Renal pelvis (tissue), 4 donors: ENCODE data around the gene FOXD1. TPM values are rescaled to one million over a fixed set of nuclear protein-coding genes. Genes with fewer than 3 reads are reported as not detected.
"Not testable (repeated sequence)": the region's sequence is repeated elsewhere in the genome, so short reads cannot be mapped to it uniquely, and the experiment has no call there.

Source experiments
- DNase-seq: peaks from one replicate; pipeline ENCODE4 v3.0.0-alpha.2; 2013
- polyA plus RNA-seq, 3 donors: library from polyadenylated mRNA; unstranded; fragments of 120-200 nt; gene quantifications; one replicate each; pipeline ENCODE4 v1.2.1, GENCODE V29; 2013; ENCODE audit not compliant: insufficient read length in 3 of 3

FOXD1 gene
- polyA plus RNA-seq, 3 donors = 7.1 to 16.3 (median 11.8) TPM

DNA sequence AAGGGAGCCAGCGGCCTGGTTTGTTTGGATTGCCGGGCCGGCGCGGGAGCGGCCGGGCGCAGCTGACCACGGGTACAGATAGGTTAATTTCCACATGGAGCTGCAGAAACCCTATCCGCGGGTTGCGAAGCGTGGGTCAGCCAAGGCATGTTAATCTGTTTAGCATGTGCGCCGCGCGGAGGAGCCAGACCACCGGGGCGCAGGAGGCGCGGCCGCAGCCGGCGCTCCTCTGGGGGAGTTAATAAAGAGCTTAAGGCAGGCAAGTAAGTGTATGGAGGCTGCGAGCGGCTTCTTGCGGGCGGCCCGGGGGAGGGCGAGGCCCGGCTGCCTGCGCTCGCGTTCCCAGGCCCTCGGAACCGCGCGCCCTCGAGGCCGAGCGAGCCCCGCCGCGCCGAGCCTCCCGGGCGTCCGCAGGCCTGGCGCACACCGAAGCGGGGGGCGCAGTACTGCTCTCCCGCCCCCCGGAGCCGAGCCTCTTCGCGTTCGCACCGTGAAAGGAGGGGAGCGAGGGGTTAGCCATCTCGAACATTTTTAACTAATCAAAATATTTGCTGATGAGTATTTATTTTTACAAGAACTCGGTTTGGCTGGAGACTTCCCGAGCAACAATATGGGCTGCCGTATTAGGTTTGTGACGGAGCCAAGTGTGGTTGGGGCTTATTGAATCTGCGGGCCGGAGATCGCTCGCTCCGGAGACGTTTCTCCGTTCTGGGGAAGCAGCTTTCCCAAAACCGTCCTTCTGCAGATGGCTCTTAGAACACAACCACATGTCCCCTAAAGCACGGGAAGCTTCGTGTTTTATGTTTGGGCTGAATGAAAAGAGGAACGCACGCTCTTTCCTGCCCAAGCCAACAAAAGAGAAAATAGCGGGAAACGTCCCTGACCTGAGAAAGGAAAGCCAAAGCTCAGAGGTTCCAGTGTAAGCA lies 28.8 kb downstream of the FOXD1 start:
- peak; percentile 88 for DNase-seq

DNA sequence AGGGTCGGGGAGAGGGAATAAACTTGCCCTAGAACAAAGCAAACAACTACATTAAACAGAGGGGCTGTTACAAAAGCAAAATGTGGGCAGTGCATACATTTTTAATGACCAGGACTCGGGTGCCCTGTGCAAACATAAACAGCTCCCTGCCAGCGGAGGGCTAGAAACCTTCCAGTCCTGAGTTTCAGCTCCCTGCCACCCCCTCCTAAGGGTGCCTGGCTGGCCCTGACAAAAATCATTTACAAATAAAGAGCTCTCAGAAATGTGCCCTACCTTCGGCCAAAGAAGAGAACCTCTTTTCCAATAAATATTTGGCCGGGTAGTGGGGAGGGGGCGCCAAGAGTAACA lies 29.5 kb downstream of the FOXD1 start:
- DNase-seq = no peak

DNA sequence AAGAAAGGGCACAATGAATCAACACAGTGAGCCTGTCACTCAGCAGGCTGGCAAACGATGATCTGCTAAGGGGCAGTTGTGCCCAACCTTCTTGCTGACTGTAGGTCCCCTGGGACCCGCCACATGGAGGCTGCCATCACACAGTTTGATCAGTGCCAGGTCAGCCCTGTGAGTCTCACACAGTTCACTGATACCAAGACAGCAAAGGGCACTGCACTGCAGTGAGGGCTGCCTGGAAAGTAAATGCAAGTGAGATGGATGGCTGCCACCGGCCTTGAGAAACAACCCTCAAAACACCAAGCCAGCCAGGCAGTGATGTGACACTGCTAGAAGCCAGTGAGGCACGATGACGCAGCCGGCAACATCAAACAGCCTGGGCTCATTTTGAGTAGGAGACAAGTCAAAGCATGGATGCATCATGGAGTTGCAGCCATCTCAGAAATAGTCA lies 30.3 kb downstream of the FOXD1 start:
- no peak for DNase-seq

- peak; percentile 76 for DNase-seq
Measured at GRCh38 chr5:73417303-73418034, 31.1 kb downstream of the FOXD1 start.

DNA sequence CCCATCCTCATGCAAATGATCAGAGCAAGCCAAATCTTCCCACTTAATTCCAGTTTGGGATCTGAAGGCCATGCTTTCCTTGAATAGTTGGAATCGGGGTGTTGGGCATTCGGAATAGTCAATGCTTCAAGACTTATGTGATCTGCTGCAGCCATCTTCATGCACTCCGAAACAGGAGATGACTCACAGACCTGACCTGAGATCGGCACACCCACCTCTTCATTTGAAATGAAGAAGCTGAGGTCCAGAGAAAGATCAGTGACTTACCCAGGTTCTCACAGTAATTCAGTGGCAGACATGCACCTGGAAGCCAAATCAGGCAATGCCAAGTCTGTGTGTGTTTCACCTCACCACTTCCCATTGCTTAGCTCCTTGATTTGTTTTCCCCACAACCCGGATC lies 33.0 kb downstream of the FOXD1 start:
- no peak for DNase-seq

GRCh38 chr5:73415171-73415570 lies 33.4 kb downstream of the FOXD1 start:
- no peak for DNase-seq

DNA sequence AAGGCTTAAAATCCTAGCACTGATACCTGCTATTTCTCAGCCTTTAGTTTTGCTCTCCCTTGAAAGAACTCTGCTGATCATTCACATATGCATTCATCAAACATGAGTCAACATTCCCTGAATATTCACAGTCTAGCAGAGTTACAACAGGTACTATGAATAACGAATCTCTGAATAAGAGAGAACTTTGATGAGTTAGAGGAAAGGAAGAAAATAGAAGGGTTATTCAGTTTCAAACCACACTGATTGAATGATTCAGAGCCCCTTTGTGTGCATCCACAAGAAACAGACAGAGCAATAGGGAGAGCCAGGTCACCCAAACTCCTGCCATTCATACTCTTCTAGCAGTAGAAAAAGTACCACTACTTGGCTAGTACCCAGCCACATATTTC lies 36.0 kb downstream of the FOXD1 start:
- DNase-seq = no peak

- DNase-seq = no peak
Measured at GRCh38 chr5:73411936-73412596, 36.5 kb downstream of the FOXD1 start.

DNA sequence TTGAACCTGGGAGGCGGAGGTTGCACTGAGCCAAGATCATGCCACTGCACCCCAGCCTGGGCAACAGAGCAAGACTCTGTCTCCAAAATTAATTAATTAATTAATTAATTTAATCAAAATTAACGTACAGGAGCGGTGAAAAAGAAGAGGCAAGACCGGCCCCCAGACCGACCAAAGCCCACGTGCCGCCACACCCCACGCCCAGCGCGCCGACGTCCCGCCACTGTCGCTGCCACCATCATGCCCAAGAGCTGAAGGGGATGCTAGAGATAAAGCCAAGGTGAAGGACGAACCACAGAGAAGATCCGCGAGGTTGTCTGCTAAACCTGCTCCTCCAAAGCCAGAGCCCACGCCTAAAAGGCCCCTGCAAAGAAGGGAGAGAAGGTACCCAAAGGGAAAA lies 38.6 kb downstream of the FOXD1 start:
- not testable (repeated sequence) for DNase-seq

DNA sequence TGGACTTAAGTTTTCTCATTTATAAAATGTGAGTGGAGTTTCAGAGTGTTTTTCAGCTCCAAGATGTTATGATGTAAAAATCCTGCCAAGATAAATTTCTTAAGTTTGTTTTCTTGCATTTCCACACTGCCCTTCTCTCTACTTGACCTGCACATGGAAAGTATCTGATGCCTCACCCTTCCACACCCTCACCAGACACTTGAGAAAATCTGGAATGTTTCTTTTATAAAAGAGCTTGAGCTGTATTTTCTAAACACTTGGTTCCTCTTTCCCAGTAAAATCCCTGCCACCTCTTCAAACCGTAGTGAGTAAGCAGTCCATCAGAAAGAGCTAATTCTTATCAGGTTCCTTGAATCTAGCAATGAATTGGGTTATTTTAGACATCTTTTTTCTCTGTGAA lies 42.9 kb downstream of the FOXD1 start:
- no peak for DNase-seq

GRCh38 chr5:73399775-73400174 lies 48.8 kb downstream of the FOXD1 start:
- no peak for DNase-seq

Other genes starting within 250 kb of the FOXD1 start
- 1,000 to 10,000 TPM in 1 of 3 donors, 100 to 1,000 TPM in 2; 854 to 1,038 (median 886) TPM for gene BTF3, start 49.7 kb upstream of the FOXD1 start, polyA plus RNA-seq
- gene ANKRA2, start 116.9 kb upstream of the FOXD1 start, polyA plus RNA-seq = 10 to 100 TPM; 32.3 to 55.0 (median 54.4) TPM
- 10 to 100 TPM; 12.4 to 17.7 (median 15.2) TPM for gene UTP15, start 117.0 kb upstream of the FOXD1 start, polyA plus RNA-seq
- gene ARHGEF28, start 177.4 kb upstream of the FOXD1 start, polyA plus RNA-seq = 10 to 100 TPM; 42.6 to 72.4 (median 60.2) TPM